Activated CD4-positive, CD25-positive, alpha-beta regulatory T cell treated with anti-CD3 and anti-CD28 coated beads, Interleukin-2, amount 50 U/mL, for 24 hours (primary cell): Measurements from ENCODE around the gene TMEM108.

ENCODE experiments used
- ATAC-seq, 2 donors: fragments of 150-1000 bp; cut with Tn5 transposase; one replicate each; pipeline ENCODE4 v1.10.0; 2021; ENCODE audit warnings: mild to moderate bottlenecking in 1 of 2, moderate library complexity in 1 of 2

Gene TMEM108

GRCh38 chr3:133393691-133394474, 355.7 kb downstream of the TMEM108 start:
- ATAC-seq, result no peak

DNA sequence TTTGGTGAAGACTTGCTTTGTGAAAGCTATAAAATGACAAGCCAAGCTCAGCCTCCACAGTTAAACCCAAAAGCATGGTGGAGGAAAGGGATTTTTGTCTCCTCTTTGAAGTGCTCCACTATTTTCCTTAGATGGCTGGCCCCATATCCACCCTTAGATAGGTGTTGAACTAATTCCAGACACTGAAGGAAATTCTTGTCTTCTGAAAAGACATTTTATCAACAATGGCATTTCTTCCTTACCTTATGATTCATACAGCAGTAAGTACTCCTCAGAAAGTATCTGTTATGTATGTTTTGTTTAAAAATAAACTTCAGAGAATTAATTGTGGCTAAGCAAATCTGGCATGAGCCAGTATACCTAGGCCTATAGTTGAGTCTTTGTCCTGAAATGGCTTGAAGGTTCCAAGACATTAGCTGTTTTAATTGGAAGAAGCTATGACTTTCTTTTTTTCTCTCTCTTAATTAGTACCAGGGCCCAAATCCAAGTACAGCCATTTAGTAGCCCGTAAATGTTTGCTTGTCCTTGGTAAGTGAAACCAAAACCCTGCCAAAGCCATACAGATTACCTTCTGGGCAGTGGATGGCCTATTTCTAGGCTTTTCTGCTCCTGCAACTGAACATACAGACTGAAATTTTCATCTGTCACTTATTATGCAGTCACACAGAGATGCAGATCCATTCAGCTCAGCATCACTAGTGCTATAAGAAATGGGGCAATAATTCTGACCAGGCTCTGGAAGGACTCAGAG, 356.5 kb downstream of the TMEM108 start:
- no peak for ATAC-seq

GRCh38 chr3:133396906-133397305, 358.7 kb downstream of the TMEM108 start:
- no peak for ATAC-seq

DNA sequence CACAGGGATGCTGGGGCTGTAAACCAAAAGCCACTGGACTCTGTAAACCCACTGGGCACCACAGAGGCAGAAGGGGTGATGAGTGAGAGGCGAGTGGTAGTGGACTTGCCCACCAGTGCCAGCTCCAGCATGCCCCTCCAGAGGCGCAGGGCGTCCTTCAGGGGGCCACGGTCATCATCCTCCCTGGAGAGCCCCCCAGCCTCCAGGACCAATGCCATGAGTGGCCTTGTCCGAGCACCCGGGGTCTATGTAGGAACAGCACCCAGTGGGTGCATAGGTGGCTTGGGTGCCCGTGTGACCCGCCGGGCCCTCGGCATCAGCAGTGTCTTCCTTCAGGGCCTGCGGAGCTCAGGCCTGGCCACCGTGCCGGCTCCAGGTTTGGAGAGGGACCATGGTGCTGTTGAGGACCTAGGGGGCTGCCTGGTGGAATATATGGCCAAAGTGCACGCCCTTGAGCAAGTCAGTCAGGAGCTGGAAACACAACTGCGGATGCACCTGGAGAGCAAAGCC, 361.9 kb downstream of the TMEM108 start, which contains the start of gene BFSP2:
Gene BFSP2 (plus strand): TSS at position 51 of the 510 bp plus-strand sequence. CDS start 28 bp downstream, at position 79.
- no peak for ATAC-seq

GRCh38 chr3:133401374-133402135, 363.4 kb downstream of the TMEM108 start:
- ATAC-seq, result no peak

DNA sequence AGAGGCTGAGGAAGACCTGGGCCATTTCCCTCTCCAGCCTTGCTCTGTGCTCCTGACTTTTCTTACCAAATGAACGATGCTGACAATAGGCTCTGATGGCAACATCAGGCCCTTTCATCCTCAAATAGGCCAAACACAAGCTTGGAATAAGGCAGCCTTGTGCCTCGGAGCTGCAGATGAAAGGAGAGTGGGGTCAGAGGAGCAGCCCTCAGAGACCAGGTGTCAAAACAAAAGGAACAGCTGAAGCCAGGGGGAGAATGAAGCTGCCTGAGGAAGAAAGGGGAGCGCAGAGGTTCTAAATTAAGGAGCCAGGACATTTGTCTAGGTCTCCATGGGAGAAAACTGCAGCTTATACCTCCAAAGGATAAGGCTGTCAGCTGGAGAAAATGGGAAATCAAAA, 366.7 kb downstream of the TMEM108 start:
- ATAC-seq, result no peak

DNA sequence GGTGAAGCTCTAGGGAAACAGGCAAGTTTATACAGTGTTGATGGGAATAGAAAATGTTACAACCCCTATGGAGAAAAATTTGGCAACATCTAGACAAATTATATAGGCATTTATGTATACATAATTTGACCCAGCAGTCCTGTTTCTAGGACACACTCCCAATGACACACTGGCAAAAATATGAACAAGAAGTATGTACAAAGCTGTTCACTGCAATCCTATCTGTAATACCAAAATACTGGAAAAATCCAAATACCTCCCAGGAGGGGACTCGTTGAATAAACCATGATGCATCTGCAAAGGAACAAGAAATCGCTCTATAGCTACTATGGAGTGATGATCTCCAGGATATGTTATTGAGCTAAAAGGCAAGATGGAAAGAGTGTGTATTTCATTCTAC, 370.2 kb downstream of the TMEM108 start:
- ATAC-seq, result no peak

GRCh38 chr3:133408961-133409360, 370.8 kb downstream of the TMEM108 start:
- no peak for ATAC-seq

DNA sequence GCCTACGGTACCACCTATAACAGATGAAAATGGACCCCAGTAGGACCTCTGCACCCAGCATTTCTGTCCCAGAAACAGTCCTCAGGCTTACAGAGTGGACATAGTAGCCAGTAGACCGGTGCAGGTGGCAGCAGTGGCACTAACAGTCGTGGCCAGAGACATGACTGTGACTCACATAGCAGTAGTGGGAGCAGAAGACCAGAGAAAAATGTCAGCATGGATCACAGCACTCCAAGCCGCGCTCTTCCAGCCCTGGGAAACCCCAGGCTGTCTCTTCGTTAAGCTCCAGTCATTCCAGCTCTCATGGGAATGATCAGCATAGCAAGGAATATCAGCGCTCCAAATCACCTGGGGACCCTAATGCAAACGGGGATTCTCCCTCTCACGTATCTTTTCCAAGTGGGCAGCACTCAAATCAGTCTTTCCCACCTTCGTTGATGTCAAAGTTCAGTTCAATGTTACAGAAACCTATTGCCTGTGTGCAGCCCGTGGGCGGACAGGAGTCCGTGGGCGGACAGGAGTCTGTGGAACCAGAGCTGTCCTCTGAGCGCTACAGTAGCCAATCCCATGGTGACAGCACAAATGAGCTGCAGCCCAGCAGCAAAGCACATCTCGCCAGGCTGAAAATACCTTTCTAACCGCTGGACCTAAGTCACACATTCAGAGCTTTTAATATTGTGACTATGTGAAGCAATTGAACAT, 372.2 kb downstream of the TMEM108 start:
- no peak for ATAC-seq

DNA sequence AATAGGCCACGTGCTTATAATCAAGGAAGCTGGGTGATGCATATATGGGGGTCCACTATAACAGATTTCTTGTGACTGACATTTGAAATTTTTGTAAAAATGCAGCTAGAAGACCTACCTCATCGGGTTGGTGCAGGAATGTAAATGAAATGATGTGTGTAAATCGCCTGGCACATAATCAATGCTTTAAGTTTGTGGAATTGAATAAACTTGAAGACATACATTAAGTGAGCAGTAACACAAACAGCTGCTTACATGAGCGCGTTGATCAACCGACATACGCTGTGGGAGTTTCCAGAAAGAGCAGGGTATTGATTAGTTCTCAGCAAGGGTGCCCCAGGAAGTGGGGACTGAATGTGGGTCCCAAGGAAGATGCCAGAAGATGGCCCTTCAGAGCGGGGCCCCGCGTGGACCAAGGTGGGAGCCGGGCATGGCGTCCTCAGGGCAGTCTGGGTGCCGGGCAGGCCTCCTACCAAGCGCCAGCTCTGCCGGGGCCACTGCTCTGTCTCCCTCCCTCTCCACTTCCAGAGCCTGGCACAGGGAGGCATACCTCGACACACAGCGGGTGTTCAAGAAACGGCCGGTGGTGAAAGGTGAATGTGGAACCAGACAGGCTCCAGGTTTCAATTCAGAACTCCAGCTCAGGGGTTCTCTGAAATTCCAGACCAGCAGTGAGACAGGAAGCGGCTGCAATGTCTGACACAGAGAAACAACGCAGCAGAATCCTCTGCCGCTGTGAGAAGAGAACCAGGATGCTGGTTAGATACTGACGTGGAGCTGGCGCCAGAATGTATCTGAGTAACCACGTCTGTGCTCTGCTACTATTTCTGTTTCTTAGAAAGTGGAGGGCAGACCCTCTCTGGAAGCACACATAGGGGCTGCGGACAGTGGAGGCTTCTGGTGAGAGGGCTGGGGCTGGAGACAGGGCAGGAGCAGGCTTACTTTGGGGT, 374.3 kb downstream of the TMEM108 start:
- ATAC-seq, result no peak

DNA sequence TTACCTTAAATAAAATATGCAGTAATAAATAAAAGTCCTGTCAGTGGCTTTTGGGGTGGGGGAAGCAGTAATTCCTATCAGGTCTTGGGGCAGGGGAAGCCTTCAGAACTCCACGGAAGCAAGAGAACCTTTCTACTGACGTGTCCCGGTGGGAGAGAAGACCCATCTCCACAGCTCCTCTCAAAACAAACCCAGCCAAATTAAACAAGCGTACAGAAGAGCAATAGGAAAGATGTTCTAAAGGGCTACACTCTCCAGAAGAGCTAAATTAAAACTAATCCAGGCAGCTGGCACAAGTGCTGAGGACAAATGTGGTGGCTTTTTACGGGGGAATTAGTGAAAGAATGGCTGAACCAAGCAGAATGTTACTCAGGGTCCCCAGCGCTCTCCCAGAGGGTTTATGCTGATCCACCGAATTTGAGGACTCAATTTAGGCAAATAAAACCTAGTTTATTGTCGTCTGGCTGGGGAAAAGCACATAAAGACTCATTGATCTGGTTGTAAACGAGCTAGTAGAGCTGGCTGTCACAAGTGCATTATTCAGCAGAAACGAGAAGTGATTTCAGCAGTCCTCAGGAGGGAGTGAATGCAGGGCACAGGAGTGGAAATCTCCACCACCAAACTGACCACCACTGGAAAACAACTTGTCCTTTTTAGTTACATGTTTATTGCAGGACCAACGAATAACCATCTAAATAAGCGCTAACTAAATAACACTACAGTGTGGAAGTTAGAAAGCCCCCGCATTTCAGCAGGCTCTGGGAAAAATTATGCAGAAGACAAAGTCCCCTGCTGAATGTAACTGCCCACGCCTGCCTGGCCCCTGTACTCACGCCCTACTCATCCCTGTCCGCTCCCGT, 375.2 kb downstream of the TMEM108 start:
- ATAC-seq, result no peak

DNA sequence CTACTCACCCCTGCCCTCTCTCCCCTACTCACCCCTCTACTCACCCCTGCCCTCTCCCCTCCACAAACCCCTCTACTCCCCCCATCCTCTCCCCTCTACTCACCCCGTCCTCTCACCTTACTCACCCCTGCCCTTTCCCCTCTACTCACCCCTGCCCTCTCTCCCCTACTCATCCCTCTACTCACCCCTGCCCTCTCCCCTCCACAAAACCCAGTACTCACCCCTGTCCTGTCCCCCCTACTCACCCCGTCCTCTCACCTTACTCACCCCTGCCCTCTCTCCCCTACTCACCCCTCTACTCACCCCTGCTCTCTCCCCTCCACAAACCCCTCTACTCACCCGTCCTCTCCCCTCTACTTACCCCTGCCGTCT, 375.8 kb downstream of the TMEM108 start:
- ATAC-seq, result no peak

DNA sequence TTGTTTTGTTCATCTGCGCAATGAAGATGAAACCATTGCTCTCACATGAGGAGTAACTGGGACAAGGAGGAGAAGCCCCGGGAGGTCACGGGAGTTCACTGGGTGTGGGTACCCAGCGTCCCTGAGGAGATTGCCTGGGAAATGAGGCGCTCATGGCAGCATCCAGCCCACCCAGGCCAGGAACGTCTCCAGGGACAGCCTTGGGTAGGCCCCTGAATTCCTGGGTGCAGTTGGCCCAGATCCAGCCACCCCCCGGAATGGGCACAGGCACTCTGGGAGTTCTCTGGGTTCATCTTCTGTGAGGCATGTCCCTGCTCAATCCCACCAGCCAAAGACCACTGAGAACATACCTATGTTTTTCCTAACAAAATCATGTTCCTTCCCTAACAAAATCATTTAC, 380.2 kb downstream of the TMEM108 start:
- no peak for ATAC-seq

DNA sequence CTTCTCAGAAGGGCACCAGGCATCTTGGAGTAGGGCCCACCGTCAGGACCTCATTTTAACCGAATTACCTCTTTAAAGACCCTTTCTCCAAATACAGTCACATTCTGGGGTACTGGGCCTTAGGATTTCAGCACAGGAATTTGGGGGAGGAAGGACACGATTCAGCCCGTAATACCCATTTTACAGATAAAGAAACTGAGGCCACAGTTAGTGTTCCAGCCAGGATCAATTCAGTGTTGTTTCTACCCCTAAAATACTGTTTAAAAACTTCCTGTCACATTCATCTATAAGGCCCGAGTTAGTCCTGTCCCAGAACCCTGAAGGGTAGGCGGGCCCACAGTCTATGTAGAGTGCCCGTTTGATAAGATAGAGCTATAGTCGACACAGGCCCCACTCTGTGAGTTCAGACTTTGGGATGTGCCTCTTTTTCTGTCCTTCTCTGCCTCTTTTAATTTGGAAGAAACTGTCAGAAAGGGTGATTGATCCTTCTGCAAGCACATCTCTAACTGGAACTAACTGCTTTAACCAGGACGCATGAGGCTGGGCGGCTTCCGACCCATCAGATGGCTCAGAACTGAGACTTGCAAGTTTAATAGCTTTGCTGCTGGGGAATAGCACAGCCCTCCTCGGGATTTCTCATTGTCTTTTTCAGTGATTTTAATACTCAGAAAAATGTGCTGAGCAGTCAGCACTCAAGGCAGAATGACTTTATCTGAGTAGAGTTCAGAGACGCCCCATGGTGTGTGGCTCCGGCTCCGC, 381.1 kb downstream of the TMEM108 start:
- no peak for ATAC-seq

DNA sequence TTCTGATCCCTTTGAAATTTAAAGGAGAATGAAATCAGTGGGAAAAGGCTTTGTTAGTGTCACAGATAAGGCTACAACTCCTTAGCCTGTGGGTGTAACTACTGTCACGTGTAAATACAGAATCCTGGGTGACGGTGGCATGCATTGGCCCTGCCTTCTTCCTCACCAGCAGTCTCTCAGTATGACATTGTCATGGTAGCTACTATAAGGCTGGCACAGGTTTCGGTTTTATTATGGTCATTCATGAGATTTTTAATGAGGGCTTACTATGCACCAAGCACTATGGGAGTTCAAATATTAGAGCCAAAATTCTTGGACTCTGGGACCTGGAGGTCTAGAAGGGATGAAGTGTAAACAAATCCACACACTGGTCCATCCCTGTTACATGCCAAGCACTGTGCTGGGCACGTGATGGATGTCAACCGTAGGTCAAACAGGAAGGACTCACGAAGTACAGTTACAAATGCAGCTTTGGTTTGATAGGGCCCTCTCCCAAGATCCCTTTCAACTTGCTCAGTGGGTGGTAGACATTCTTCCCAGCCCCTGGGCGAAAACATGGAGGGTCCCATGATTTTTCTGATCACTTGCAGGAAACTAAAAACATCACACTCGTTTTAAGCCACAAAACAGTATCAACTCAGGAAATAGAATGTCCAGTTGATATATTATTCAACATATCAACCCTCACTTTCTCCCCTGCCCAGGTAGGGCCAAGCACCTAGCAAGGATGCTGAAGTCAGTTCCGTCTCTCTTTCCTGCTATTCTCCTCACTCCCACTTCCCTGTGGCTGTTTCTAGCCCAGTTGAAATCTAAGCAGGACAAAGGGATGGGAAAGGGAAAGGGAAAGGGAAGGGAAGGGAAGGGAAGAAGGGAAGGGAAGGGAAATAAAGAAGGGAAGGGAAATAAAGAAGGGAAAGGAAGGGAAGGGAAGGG, 387.0 kb downstream of the TMEM108 start:
- peak in 1 of 2 donors; percentile 30 for ATAC-seq

DNA sequence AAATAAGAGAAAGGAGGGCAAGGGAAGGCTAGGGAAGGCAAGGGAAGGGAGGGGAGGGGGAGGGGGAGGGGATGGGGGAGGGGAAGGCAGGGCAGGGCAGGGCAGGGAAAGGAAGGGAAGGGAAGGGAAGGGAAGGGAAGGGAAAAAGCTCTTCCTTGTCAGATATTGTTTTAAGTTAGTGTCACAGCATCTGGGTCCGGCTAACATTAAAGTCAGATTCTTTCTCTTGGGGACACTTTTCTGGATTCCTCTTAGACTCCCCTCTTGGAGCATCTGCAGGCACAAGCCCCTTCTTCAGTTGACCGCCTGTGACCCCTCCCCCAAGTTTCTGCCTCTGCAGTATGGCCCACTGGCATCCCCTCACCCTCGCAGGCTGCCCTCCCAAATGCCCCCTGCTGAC, 387.7 kb downstream of the TMEM108 start:
- no peak for ATAC-seq

DNA sequence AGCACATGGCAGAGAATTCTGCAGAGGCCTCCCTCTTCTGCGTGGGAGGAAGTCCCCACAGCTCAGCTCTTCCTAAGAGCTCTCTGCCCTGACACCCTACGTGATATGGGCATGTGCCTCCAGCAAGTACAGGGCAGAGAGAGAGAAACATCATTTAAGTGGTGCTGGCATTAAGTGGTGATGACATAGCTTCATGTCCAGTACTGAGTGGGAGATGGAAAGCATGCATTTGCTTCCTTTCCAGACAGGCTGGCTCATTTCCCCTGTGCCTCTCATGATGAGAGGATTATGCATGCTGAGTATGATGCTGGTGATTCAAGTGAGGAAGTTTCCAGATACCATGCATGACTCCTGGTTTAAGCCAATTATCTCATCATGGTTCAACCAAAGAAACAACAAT, 388.5 kb downstream of the TMEM108 start:
- no peak for ATAC-seq

GRCh38 chr3:133428552-133428951, 390.4 kb downstream of the TMEM108 start:
- no peak for ATAC-seq
